Activated CD8-positive, alpha-beta memory T cell treated with anti-CD3 and anti-CD28 coated beads, Interleukin-2, amount 50 U/mL, for 24 hours (primary cell): ENCODE results near the gene EXOC3.

Experiments
- DNase-seq: peaks from one replicate; pipeline ENCODE4 v3.0.0-alpha.2; 2020; ENCODE audit errors: extremely low read depth

The EXOC3 gene

GRCh38 chr5:425714-426113 lies 17.3 kb upstream of the EXOC3 start:
- no peak for DNase-seq

GRCh38 chr5:426392-426976 lies 16.5 kb upstream of the EXOC3 start:
- no peak for DNase-seq

GRCh38 chr5:427415-428087 lies 15.4 kb upstream of the EXOC3 start:
- no peak for DNase-seq

- DNase-seq: no peak
These were observed 14.8 kb upstream of the EXOC3 start for GRCh38 chr5:428219-428618.

GRCh38 chr5:428754-429452 lies 14.1 kb upstream of the EXOC3 start:
- DNase-seq: no peak

- DNase-seq: no peak
These were observed 13.4 kb upstream of the EXOC3 start for GRCh38 chr5:429453-430188.

- no peak for DNase-seq
These were observed 12.6 kb upstream of the EXOC3 start for GRCh38 chr5:430214-430925.

GRCh38 chr5:431001-431710 lies 11.8 kb upstream of the EXOC3 start:
- DNase-seq: no peak

- DNase-seq: no peak
These were observed 11.3 kb upstream of the EXOC3 start for GRCh38 chr5:431711-432050.

GRCh38 chr5:432201-432927 lies 10.6 kb upstream of the EXOC3 start:
- DNase-seq: no peak

GRCh38 chr5:432928-433791 lies 9.8 kb upstream of the EXOC3 start:
- no peak for DNase-seq

GRCh38 chr5:433836-434235 lies 9.1 kb upstream of the EXOC3 start:
- DNase-seq: no peak

GRCh38 chr5:434443-435146 lies 8.4 kb upstream of the EXOC3 start:
- DNase-seq: no peak

- no peak for DNase-seq
These were observed 7.7 kb upstream of the EXOC3 start for GRCh38 chr5:435156-435790.

GRCh38 chr5:435961-436640 lies 6.9 kb upstream of the EXOC3 start:
- DNase-seq: no peak

- no peak for DNase-seq
These were observed 6.4 kb upstream of the EXOC3 start for GRCh38 chr5:436641-436975.

GRCh38 chr5:437281-437771 lies 5.7 kb upstream of the EXOC3 start:
- no peak for DNase-seq

- DNase-seq: no peak
These were observed 4.4 kb upstream of the EXOC3 start for GRCh38 chr5:438481-438981.
